GM23248 (cell line): ENCODE measurements around the gene KIF4A.

ENCODE experiments used
- EZH2 ChIP-seq: fragments of 200-600 bp; sonication (generic); IDR thresholded peaks from 2 replicates; pipeline ENCODE4 v1.6.1; 2018; ENCODE audit warnings: antibody characterized with exemption, mild to moderate bottlenecking; ENCODE audit not compliant: insufficient read depth, poor library complexity, severe bottlenecking
- EZH2phosphoT487 ChIP-seq: fragments of 200-600 bp; sonication (generic); IDR thresholded peaks from 2 replicates; pipeline ENCODE4 v1.6.1; 2018; ENCODE audit warnings: antibody characterized with exemption, moderate library complexity, mild to moderate bottlenecking, low read depth; ENCODE audit not compliant: insufficient read depth

GRCh38 chrX:70402721-70403120 lies 112.8 kb downstream of the KIF4A start:
- no peak for TF ChIP-seq EZH2
- TF ChIP-seq EZH2phosphoT487: no peak
